Measurements from ENCODE around the gene DENND1A.

GRCh38 chr9:123354806-123355508 is 575.0 kb downstream of the DENND1A start:
- TF ChIP-seq CTCF (IDR thresholded peaks at IDR 0.05; ENCODE audit: low read depth, low read length, missing input control) (no peak), HNF4A (conservative IDR thresholded peaks at IDR 0.05) (no peak), REST (IDR thresholded peaks at IDR 0.05) (no peak), EGR1 (IDR thresholded peaks at IDR 0.05; ENCODE audit: low read depth in 2 of 2) (no peak), SP1 (IDR thresholded peaks at IDR 0.05) (no peak)
